Endothelial cell of hepatic sinusoid (primary cell): ENCODE results near the gene ZNF273.
"Not testable (repeated sequence)": the region's sequence is repeated elsewhere in the genome, so short reads cannot be mapped to it uniquely, and the experiment has no call there.

ENCODE experiments used
- in situ Hi-C: cut with HindIII; loops from 2 replicates; pipeline ENCODE4 v1.10.0; 2017; ENCODE audit warnings: low sequenced_read_pairs

Gene ZNF273

DNA sequence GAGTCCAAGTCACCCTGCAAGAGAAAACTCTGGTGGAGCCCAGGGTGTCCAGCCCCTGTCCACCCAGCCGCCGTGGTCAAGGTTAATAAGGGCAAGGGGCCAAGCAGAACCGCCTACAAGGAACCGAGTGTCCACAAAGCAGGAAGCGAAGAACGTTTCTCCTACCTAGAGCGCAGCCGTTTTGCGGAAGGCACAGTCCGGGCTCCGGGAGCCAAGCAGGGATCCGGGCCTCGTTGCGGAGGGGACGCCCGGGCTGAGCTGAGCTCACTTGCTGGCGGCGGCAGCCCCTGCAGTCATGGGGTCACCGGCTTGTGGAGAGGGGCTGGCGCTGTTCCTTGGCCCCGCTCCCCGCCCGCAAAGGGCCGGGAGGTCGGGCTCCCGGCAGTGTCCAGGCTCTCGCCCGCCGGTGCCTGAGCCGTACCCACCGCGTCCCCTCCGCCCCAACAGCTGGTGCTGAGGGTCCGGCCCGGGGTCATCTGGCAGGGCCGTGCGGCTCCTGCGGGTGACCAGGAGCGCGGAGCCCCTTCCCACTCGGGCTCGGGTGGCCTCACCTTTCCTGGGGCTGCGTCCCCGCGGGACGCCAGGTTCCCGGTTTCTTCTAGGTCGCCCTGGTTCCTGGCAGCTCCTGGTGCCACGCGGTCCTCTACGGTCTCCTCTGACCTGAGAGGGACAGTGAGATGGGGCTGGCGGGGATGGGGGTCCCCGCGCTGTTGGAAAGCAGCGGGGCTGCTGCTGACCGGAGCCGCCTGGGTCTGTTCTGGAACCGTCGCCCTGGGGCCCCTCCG is 14.0 kb upstream of the ZNF273 start:
- in situ Hi-C loops: no loop called here

DNA sequence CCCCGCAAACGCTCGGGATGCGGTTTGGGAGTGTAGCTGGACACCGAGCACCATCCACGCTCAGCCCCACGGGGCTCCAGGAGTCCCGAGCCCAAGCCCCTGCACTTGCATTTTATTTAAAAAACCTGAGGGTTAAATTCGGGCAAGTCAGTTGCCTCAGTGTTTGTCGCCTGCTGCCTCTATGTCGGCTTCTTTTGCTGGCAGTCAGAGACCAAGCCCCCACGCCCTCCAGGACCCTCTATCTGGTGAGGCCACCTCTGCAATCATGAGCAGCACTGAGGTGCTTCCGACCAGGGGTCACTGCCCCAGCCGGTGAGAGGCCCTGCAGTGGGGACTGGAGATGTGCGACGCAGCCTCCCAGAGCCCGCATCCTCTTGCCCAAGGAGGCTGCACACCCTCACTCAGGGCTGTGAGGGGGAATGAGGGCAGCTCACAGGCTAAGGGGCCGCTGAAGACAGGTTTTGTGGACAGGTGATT is 13.3 kb upstream of the ZNF273 start:
- in situ Hi-C loops: no loop called here

DNA sequence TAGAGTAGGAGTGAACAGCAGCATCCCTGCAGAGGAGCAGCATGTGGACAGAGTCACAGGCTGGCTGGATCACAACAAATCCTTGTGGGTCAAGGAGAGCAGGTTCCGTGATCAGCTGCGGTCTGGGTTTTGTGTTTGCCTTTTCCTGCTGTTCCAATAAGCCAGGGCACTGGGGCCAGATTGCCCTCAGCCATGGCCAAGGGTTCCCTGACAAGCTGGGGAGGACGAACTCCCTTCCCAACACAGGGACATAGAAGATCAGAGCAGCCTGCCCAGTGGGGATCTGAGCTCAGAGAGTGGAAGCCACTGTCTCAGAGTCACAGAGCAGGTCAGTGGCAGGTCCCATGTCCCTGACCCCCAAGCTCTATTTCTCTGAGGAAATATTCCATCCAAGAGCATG is 12.8 kb upstream of the ZNF273 start:
- in situ Hi-C loops: not testable (repeated sequence)

- in situ Hi-C loops: no loop called here
These were observed 12.2 kb upstream of the ZNF273 start for GRCh38 chr7:64890761-64891362.

DNA sequence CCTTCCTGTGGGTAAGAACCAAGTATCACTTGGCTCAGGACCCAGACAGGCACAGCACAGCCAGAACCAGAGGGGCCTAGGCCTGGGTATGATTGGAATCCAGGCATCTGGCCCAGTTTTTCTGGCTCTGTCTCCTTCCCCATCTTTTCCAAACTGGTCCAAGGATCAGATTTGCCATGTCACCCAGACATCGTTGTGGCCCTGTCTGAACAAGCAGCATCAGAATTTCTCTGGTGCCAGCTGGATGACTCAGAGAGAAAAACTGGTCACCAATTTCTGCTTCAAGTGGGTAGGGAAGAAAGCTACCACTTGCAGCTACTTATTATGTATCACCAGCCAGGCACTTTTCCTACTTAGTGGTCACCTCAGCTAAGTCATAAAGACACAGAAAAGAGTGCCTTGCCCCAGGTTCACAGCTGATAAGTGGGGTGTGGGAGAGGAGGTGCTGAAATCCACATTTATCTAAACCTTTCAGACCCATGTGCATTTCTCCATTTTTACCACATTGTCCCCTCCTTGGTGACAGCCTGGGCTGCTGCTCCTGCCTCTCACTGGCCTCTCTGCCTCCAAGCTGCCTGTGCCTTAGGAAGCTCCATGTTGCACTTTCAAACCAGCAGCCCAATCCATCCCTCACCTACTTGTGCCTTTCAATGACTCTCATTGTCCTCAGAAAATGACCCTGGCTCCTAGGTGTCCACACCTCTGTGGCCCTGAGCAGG is 11.6 kb upstream of the ZNF273 start:
- in situ Hi-C loops: not testable (repeated sequence)

- in situ Hi-C loops: no loop called here
These were observed 11.0 kb upstream of the ZNF273 start for GRCh38 chr7:64892116-64892515.

DNA sequence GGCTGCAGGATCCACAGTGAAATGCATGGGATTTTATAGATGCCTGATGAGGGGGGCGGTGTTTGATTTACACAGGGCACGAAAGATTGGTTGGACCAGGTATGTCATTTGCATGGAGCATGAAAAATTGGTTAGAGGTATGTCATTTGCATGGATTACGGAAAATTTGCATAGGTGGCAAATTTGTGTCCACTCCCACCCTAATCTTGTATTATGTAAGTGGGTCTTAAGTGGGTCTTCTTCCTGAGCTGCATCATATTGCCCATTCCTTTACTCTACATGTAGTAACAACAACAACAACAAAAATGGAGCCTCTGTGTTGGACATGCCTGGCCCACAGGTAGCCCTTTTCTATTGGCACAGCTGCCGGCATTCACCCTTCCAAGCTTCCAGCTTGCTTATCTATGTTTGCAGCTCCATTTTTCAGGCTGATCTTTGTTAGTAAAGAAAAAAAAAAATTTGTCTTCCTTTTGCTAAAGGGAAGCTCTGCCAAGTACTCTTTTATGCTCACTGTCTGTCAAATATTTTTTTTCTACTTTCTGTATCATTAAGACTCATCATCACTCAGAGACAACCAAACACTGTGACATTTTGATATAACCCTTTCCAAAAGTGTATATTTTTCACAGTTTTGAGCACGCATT is 10.3 kb upstream of the ZNF273 start:
- in situ Hi-C loops: no loop called here

GRCh38 chr7:64893401-64893800 is 9.7 kb upstream of the ZNF273 start:
- in situ Hi-C loops: no loop called here

DNA sequence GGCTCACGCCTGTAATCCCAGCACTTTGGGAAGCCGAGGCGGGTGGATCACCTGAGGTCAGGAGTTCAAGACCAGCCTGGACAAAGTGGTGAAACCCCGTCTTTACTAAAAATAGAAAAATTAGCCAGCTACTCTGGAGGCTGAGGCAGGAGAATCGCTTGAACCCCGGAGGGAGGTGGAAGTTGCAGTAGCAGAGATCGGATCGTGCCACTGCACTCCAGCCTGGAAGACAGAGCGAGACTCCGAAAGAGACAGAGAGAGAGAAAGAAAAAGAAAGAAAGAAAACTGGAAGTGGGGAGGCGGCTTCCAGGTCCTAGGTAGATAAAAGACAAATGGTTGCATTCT is 640 bp upstream of the ZNF273 start:
- in situ Hi-C loops: not testable (repeated sequence)

DNA sequence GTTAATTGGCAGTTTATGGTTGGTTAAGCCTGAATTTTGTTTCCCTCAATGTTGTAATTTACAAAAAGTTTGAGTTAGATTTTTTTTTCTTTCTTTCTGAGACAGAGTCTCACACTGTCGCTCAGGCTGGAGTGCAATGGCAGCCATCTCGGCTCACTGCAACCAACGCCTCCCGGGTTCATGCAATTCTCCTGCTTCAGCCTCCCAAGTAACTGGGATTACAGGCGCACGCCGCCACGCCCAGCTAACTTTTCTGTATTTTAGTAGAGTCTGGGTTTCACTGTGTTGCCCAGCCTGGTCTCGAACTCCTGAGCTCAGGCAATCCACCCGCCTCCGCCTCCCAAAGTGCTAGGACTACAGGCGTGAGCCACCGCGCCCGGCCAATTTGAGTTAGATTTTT is 935 bp downstream of the ZNF273 start:
- in situ Hi-C loops: no loop called here

- in situ Hi-C loops: no loop called here
These were observed 2.1 kb downstream of the ZNF273 start for GRCh38 chr7:64905133-64905532.

- in situ Hi-C loops: no loop called here
These were observed 2.5 kb downstream of the ZNF273 start for GRCh38 chr7:64905547-64905946.

DNA sequence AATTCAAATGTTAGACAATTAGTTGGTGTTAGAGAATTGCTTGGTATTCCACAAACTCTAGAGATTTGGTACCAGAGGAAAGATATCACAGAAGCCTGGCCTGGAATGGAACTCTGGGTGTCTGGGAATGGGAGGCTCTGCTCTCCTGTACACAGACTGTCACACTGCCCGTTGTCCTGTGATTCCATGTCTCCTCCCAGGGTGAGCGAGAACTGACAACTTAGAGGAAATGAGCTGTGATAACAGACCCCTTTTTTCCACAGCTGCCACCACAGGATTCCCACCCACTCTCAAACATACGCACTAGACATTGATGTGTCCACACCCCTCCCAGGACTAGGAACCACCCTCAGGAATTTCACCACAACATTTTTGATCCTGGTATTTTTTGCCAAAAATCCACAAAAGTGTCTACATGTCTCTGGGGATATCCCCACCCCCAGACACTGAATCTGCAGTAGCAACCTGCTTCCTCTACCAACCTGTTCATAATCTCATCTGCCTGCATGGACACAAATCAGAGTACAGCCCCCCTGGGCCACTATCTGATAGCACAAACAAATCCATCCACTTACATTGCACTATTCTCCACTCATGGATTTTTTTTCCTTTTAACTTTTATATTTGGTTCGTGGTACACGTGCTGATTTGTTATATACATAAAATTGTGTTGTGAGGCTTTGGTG is 4.7 kb downstream of the ZNF273 start:
- in situ Hi-C loops: no loop called here

- in situ Hi-C loops: no loop called here
These were observed 5.3 kb downstream of the ZNF273 start for GRCh38 chr7:64908358-64908757.

GRCh38 chr7:64914557-64914956 is 11.5 kb downstream of the ZNF273 start:
- in situ Hi-C loops: no loop called here

GRCh38 chr7:64915301-64915700 is 12.2 kb downstream of the ZNF273 start:
- in situ Hi-C loops: not testable (repeated sequence)

DNA sequence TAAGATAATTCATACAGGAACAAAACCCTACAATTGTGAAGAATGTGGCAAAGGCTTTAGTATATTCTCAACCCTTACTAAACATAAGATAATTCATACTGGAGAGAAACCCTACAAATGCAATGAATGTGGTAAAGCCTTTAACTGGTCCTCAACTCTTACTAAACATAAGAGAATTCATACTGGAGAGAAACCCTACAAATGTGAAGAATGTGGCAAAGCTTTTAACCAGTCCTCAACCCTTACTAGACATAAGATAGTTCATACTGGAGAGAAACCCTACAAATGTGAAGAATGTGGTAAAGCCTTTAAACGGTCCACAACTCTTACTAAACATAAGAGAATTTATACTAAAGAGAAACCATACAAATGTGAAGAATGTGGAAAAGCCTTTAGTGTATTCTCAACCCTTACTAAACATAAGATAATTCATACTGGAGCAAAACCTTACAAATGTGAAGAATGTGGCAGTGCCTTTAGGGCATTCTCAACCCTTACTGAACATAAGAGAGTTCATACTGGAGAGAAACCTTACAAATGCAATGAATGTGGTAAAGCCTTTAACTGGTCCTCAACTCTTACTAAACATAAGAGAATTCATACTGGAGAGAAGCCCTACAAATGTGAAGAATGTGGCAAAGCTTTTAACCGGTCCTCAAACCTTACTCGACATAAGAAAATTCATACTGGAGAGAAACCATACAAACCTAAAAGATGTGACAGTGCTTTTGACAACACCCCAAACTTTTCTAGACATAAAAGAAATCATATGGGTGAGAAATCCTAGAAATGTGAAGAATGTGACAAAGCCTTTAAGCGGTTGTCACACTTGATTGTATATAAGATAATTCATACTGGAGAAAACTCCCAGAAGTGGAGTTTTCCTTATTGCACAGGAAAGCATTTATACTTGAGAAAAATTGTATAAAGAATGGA is 25.4 kb downstream of the ZNF273 start:
- in situ Hi-C loops: not testable (repeated sequence)

GRCh38 chr7:64934478-64934877 is 31.4 kb downstream of the ZNF273 start:
- in situ Hi-C loops: no loop called here

DNA sequence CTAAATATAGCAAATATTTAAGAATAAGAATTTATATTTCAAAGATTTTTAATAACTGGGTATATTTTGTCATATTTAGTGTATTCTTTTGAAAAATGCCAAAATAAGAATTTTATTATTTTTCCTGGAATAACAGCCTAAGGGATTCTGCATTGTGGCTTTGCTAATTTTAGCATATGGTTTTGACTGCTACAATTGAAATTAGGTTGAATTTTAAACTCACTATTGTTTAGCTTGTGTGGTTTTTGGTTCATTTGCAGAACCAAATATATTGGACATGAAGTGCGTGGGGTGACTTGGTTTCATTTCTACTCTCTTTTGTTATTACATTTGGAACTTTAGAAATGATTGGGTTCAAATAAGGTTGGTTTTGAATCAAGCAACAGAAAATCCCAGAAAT is 35.5 kb downstream of the ZNF273 start:
- in situ Hi-C loops: no loop called here

GRCh38 chr7:64940021-64940420 is 36.9 kb downstream of the ZNF273 start:
- in situ Hi-C loops: not testable (repeated sequence)
